HK-2 (cell line): ENCODE data around the gene KAZN.

Experiments
- DNase-seq: peaks from one replicate; pipeline ENCODE4 v3.0.0-alpha.2; 2018; ENCODE audit not compliant: unreplicated experiment

Gene KAZN

DNA sequence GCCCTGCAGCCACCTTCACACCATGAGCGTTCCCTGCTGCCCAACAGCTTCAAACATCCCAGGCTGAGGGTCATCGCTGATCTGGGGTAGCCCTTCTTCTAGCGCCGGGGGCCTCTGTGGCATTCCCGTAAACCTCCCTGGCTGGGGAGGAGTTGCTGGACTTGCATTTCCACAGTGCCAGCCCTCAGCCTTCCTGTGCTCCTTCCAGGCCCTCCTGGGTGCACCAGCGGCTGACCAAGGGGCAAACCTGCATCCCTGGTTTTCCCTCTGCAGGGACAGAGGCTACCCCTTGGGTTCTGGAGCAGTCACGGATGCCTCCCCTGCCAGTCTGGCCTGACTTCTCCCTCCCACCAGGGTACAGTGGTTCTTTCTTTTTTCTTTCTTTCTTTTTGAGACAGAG, 336.4 kb downstream of the KAZN start:
- no peak for DNase-seq

GRCh38 chr1:14936815-14937214, 338.3 kb downstream of the KAZN start:
- no peak for DNase-seq

GRCh38 chr1:14937288-14937949, 338.9 kb downstream of the KAZN start:
- DNase-seq: no peak

DNA sequence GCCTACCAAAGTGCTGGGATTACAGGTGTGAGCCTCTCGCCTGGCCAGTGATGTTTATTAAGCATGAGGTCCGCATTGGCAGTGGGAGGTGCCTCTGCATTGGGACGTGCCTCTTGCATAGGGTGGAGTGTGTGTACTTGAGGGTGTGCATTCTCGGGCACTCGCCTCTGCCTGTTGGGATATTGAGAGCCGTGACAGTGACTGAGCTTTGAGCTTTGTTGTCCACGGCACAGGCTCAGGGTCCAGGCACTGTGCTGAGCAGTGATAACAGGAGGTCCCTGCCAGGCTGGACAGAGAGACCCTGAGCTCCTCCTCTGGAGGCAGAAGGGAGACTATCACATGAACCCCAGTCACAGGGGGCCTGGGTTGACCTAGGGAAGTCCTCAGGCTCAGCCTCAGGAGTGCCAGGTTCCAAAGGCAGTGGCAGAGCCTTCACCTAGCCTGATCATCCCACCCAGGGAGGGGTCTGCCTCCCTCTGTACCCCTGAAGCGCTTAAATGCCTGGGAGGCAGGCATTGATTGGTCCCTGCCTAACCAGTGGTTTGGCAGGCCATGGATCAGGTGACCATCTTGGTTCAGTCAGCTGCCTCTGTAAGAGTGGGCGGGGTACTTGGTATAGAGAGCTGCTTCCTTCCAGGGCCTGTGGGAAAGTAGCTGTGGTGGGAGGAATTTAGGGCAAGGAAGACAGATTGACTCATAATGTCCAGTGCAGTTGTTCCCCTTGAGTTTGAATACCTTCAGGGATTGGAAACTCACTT, 341.2 kb downstream of the KAZN start:
- peak; percentile 54 for DNase-seq

DNA sequence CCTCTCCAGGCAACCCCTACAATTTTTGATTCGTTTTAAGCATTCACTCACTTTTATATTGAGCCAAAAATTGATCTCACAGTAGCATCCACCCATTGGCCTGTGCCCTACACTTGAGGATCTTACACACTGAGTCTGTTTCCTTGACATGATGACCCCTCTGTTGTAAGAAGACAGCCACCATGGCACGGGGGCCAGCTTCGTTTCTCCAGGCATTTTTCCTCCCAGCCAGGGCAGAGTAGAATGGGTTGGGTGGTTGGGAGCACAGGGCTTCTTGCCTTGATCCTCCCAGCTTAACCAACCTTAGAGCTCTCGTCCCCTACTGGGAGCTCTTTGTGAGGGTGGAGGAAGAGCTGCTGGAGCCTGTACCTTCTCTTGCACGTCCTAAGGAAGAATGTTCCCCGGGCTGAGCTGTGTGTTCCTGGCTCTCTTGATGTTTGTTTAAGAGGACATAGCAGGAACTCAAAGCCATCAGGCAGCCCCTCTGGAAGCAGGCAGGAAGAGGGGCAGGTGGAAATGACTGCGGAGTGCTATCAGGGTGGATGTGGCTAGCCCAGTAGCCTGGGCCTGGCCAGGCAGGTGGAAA, 341.9 kb downstream of the KAZN start:
- DNase-seq: no peak

- no peak for DNase-seq
These were observed 343.4 kb downstream of the KAZN start for GRCh38 chr1:14941864-14942263.

DNA sequence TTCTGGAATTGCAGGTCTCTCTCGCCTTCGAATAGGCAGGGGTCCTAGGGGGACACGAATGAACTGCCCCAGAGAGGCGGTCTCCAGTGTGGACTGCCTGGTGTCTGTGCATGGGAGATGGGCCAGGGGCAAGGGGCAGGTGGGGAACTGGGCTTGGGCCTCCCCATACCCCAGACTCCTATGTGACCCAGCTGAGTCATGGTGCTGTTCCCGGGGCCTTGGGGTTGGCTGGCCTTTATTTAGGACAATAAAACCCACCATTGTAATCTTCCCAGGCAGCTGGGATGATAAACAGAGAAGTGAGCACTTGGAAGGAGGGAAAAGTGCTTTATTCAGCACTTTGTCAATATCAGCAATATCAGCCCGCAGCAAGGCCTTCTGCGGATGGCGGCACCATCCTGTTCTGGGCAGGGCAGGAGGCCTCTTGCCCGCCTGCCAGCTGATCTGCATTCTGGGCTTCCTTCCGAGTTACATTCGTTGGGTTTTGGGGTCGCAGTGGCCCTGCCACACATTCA, 346.0 kb downstream of the KAZN start:
- DNase-seq: no peak

- no peak for DNase-seq
These were observed 346.9 kb downstream of the KAZN start for GRCh38 chr1:14945132-14946010.

- DNase-seq: no peak
These were observed 347.5 kb downstream of the KAZN start for GRCh38 chr1:14946011-14946359.

GRCh38 chr1:14946684-14947238, 348.3 kb downstream of the KAZN start:
- DNase-seq: no peak

DNA sequence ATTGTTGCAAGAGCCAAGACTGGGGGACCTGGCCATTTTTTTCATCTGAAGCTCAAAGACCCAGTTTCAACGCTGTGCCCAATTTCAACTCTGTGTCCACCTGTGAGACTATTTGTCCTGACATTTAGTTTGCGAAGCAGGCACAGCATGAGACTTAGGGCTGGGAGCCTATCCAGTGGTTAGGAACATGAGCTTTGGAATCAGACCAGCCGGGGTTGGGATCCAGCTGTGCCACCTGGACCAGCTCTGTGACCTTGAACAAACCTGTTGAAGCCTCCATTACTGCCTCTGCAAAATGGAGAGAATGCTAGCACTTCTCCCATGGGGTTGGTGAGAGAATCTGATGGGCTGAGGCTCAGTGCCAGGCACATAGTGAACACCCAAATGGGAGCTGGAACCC, 348.9 kb downstream of the KAZN start:
- no peak for DNase-seq

DNA sequence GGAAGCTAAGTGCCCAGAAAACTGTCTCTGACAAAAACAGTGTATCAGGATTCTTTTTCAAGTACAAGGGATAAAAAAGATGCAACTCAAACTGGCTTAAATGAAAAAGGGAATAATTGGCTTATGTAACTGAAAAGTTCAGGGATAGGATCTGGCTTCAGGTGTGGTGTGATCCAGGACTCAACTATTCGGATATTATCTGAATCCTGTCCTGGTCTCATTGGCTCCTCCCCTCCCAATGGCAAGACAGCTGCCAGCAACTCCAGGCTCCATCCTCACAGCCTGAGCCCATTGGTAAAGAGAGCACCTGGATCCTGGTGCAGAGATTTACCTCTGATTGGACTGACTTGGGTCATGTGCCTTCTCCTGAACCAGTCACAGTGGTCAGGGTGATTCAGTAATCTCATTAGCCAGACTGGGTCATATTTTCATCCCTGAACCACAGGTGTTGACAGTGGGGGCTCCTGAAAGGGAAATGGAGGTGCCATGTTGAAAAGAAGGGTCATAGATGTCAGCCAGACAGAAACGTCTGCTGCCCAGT, 349.7 kb downstream of the KAZN start:
- no peak for DNase-seq

DNA sequence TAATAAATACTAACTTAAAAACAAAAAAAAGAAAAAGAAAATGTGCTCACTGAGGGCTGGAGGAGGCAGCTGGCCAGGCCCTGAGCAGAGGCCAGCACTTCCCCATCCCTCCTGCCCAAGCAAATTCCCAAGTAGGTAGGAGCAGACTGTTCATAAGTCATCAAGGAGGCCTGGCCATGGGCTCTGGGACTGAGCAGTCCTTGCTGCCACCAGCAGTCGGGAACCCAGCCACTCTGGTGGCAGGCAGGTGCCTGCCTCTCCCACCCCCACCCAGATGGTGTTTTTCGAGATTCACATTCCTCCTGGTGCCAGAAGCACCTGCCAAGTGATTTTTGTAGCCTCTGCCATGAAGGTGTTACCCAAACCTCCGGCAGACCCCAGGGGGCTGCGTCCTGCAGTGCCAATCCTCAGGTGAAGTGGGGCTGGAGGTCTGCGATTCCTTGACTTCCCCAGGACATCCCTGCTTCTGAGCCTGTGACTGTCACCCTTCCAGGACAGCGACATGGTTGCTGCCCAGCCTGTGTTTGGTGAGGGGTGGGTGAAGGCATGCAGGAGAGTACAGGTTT, 350.9 kb downstream of the KAZN start:
- no peak for DNase-seq

DNA sequence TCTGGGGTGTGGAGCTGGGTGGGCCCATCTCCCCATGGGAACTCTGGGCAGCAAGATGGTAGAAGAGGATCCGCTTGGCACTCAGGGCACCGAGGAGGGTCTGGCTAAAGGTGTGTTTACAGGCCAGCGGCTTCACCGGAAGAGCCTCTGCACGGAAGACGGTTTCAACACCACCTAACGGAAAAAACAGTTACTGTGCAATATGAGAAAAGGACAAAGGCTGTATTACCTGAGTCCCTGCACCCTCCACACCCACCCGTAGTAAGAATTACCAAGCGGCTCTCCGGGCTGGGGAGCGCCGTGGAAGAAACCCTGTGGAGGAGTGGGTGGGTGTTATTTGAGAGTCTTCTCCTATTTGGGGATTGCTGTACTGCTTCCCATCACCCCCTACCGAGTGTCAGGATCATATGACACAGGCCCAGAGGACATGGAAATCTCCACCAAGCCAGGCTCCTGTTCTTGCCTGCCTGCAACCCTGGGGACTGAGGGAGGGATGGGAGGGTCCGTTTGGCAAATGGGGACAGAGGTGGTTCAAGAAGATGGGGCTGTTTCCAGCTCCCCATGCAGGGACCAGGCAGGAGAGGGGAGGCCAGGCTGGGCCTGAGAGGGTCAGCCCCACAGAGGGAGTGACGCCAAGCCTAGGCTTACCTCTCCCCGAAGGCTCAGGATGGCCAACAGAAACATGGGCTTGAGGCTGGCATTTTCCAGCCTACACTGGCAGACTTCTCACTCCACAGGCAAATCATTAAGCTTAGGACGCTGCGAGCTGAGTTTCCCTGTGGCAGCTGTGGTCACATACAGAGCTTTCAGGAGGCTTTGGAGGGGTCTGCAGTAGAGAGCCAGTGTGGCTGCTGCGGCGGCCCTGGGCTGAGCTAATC, 351.6 kb downstream of the KAZN start:
- no peak for DNase-seq

DNA sequence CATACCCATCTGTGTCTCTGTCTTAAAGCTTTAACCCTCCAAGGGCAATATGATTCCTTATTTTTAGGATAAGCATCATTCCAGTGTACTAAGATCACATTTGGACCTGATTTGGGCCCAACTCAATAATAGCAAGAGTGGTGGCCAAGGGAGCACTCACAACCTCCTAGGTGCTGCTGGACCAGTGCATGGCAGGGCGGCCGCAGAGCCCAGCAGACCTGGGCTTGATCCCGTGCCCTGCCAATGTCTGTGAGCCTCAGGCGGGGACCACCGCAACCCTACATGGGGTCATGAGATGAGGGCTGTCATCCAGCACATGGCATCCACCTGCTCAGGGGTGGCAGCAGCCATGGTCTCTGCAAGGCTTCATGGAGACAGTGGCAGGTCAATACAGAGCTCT, 353.3 kb downstream of the KAZN start:
- no peak for DNase-seq

GRCh38 chr1:14952626-14953314, 354.3 kb downstream of the KAZN start:
- DNase-seq: no peak

GRCh38 chr1:14954210-14954609, 355.7 kb downstream of the KAZN start:
- no peak for DNase-seq

DNA sequence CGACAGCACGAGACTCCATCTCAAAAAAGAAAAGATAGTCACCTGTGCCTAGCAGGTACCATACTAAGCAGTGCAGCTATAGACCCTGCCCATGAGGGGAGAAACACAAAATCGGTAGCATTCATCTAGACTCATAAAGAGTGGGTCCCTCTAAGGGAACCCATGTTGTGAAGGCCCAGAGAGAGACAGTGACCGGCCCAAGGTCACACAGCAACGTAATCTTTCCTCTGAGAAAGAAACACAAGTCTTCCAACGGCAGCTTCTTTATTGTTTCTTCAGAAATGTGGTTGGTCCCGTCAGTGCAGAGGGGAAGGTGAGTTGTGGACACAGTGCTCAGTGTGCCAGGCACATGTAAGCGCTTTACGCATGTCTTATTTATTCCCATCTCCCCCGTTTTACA, 356.4 kb downstream of the KAZN start:
- DNase-seq: no peak

DNA sequence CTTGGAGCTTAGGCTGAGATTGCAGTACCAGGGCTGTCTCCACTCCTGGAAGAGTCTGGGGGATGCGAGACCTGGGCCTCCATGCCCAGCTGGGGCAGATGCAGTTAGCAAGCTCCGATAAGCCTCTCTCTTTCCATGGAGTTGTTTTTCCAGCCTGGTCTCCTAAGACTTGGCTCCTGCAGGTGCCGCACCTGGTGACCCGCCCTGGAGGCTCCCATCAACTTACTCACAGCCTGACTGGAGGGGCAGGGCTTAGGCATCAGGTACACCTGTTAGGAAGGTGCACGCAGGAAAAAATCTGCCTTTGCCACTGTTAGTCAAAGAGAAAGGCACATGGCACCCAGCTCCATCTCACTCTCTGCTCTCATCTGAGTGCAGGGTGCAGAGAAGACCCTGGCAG, 356.9 kb downstream of the KAZN start:
- DNase-seq: no peak

- no peak for DNase-seq
These were observed 357.5 kb downstream of the KAZN start for GRCh38 chr1:14955976-14956375.
